Inferior parietal cortex (tissue), 1 donor: ENCODE results near the gene HMCN1.

ENCODE experiments used
- DNase-seq: peaks from one replicate; pipeline ENCODE4 v3.0.0-alpha.2; 2016; ENCODE audit errors: extremely low spot score

The HMCN1 gene

GRCh38 chr1:185907246-185907645 is 173.1 kb downstream of the HMCN1 start:
- DNase-seq: no peak

DNA sequence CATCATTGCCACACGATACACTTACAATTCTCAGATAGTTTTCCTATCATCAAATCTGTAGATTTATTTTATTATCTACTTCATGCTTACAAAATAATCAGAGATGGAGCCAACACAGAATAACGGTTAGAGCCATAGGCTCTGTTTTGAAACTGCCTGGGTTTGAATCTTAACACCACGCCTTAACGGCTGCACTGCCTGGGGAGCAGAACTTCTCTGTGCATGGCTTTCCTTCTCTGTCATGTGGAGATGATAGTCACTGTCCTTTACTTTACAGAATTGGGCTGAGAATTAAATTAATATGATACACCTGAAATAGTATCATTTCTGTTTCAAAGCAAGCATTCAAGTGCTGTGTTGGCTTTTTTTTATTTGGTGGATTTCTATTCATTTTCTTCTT is 177.8 kb downstream of the HMCN1 start:
- no peak for DNase-seq

DNA sequence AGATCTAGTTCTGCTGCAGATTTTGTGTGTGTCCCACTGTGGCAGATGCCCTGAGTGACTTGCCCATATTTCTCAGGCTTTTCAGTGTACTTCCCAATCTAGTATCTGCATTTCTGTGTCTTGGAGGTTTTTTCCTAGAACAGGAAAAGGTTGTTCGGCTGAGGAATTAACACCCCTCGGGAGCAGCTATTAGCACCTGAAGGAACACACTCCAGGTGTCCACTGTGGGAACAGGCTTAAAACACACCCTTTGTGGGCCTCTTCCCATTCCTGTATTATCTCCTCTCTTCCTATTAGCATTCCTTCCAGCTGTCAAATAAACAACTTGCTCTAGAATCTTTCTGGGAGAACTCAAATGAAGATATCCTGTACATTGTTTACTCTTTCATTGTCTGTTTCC is 178.3 kb downstream of the HMCN1 start:
- DNase-seq: no peak

- no peak for DNase-seq
Observed at GRCh38 chr1:185914089-185914488, 179.9 kb downstream of the HMCN1 start.

DNA sequence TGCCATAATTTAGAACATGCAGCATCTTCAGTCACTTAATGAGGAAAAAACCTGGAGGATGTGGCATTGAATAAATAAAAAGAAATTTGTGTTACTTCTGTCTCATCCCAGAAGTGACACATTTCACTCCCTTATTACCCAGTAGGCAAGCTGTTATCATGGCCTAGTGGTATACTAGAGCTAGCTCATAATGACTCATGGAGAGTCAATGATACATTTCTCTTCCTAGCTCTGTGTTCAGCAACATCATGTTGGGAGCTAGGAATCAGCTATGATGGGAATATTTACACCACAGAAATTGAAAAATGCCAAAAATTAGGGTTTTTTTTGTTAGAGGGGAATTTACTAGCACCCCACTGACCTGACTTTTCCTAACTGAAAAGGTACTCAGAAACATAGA is 182.7 kb downstream of the HMCN1 start:
- DNase-seq: no peak

DNA sequence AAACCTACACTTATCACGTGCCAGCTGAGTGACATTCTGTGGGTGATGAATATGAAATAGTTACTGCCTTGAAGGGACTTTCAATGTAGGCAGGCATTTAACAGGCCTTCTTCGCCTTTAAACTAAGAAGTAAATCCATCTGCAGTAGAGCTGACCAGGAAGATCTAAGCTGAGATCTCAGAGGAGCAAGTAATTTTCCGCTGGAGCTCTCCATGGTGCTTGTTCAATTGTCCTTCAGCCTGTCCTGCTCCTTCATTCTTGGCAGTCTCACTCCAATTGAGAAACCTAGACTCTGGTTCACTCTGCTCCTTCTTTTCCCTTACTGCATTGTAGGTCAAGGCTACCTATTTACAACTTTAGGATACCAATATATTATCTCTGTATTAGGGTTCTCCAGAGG is 183.5 kb downstream of the HMCN1 start:
- no peak for DNase-seq

- DNase-seq: no peak
Observed at GRCh38 chr1:185920602-185921001, 186.4 kb downstream of the HMCN1 start.

DNA sequence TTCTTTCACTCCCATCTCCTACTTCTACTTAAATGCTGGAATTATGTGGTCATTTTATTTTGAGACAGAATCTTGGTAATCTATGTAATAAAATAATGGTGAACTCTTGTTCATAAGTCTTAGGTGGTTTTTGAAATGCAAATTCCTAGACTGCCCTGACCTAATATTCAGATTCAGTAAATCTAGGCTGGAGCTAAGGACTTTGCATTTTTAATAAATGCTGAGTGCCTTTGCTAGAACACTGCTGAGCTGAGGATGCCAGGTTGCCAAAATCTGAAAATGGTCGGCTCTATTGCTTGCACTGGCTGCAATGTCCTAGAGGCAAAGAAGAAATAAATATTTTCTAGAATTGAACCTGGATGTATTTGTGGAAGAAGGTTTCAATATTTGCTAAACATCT is 187.4 kb downstream of the HMCN1 start:
- no peak for DNase-seq

DNA sequence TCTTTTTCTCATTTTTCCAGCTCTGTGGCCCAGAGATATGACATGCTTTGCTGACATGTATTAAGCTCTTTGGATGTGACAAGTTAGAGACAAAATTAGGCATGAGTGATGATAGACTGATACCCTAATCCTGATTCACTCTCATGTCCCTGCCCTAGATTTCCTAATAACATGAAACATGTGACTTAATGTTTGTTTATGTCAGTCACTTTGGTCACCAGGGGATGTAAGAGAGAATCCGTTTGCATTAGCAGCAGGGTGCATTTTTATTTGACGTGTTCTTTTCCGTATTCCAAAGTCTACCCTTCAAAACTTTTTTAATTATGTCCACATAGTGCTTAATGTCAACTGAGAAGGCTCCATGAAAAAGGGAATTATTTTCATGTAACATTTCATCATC is 192.4 kb downstream of the HMCN1 start:
- DNase-seq: no peak

DNA sequence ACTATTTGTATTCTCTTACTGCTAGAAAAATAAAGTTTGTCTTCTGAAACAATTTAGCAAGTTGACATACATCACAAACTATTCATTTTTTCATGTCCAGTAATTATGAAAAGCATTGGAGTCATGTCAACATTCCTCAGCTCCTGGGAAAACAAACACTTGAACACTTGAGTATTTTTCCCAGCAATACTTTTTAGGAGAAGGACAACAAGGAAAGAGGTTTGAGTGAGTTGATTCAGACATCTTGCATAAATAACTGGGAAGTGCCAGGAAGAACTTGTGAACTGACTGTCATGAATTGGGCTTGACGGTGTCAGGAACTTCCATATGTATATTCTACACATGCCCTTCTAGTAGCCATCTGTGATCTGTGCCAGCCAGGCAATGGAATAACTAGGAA is 195.6 kb downstream of the HMCN1 start:
- DNase-seq: no peak

DNA sequence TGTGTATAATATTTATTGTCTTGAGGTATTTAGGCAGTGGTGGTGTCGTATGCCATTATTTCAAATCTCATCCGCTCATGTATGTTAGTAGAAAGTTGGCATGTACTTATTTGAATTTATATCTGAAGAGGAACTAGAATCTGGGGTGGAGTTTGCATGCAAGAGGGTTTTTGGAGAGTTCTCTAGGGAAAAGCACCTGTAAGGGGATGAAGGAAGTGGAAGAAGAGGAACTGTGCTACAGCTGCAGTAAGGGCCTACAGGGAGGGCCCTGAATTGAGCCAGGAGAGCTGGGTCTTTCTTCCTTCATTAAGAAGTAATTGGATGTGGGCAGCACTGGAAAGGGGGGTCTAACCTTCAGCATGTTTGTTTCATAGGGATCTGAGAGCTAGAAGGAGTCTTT is 197.2 kb downstream of the HMCN1 start:
- no peak for DNase-seq

DNA sequence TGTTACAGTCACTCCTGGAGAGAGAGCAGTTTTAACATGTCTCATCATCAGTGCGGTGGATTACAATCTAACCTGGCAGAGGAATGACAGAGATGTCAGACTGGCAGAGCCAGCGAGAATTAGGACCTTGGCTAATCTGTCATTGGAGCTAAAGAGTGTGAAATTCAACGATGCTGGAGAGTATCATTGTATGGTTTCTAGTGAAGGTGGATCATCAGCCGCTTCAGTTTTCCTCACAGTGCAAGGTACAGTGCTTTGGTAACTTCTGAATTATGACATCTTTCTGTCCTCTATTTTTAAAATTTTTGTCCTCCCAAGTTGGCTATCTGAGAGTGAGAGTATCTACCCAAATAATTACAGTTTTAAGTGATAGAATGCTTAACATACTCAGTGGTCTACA is 199.4 kb downstream of the HMCN1 start:
- no peak for DNase-seq

DNA sequence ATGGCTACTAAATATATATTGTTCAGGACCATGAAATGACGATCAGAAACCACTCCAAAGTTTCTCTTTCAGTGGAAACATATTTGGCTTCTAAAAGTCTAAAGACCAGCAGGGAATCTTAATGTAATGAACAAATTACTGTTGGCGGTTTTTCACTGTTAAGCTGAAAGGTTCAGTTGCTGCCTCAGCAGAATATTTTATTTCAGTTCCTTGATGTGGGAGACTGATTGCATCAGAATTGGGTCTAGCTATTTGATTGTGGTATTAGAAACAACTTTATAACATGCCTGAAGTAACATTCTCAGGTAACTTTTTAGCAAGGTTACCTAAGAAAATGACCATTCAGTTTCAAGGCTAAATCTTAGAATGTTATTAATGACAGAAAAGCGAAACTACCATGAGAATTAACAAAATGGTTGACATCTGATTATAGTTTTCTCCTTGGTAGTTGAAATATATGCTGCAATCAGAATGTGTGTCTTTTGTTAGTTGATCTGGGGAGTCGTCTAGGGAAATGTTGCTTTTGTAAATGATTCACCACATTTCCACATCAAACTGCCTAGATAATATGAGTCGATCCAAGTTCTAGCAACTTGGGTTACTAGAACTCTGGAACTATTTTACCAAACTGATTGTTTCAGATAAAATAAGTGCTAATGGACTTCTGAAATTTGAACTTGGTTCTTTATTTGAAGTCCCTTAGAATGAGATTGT is 200.4 kb downstream of the HMCN1 start:
- no peak for DNase-seq

GRCh38 chr1:185935360-185935759 is 201.2 kb downstream of the HMCN1 start:
- DNase-seq: no peak

DNA sequence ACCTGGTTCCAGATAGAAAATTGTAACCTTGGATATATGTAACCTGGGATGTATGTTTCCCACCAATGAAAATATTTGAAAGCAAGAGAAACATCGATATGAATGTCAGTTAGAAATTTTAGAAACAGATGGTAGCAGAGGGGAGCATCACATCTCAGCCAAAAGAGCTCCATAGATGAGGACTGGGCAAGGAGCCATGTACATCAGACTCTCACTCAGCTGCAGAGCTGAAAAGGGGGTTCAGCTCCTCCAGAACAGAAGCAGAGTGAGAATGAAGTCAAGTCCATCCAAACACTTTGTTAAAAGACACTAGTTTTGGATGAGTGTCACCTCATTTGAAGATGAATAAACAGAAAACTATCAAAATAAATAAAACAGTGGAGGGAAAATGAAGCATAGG is 202.4 kb downstream of the HMCN1 start:
- DNase-seq: peak; percentile 16

DNA sequence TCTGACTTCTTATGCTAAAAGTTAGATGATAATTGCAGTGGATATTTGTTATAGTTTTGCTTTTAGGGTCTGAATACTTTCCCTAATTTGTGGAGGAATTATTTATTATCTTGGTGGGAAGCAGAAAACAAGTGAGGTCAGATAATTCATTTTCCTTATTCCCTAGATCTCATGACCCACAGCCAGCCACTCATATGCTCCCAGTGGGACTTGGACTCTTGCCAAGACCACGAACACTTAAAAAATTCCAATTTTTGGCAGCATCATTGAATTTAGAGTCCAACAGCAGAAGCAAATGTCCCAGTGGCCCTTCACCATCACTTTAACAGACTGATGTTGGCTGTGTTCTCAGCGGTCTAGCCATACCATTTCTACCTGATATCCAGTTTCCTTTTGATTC is 204.2 kb downstream of the HMCN1 start:
- no peak for DNase-seq

DNA sequence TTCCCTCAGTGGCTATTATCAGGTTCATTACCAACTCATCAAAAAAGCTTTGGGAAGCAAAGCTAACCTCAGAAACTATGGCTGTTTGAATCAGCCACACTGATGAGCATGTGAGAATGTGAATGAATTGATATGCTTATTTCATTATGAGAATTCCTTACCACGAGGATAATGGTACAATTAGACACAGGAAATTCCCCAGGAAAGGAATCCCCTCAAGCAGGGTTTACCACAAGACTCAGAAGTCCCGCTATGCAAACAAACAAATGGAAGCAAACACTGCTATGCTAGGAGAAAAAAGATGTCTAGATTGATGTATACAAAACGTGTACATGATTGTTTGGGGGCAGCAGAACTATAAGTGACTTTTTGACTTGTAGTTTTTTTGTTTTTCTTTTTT is 205.0 kb downstream of the HMCN1 start:
- no peak for DNase-seq

DNA sequence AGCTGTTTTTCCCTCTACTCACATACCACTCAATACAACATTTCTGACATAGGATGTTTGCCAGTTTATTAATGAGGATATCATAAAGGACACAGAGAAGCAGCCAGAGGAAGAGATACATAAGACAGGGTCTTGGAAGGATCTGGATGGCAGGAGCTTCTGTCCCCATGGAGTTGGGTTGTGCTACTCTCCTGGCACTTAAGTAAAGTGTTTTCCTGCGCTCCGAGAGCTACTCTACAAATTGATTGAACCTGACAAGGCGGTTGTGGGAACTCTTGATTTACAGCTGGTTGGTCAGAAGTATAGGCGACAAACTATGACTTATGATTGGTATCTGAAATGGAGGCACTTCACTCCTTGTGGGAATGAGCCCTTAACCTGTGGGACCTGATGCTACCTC is 208.8 kb downstream of the HMCN1 start:
- no peak for DNase-seq

DNA sequence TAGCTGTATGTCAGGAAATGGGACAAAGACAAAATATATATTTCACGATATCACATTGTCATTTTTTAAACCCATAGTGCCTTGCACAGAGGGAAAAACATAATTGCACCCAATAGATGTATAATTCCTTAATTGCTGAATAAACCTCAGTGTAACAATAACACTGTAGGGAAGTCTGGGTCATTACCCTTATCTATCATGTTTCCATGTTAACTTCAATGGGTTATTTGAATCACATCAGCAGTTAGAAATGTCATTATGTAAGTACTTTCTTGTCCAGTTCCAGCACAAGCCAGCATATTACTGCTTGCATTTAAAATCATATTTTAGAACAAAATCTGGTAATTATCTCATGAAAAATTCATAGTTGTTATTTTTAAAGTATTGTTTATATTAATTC is 222.7 kb downstream of the HMCN1 start:
- no peak for DNase-seq

GRCh38 chr1:185957441-185958363 is 223.5 kb downstream of the HMCN1 start:
- no peak for DNase-seq

DNA sequence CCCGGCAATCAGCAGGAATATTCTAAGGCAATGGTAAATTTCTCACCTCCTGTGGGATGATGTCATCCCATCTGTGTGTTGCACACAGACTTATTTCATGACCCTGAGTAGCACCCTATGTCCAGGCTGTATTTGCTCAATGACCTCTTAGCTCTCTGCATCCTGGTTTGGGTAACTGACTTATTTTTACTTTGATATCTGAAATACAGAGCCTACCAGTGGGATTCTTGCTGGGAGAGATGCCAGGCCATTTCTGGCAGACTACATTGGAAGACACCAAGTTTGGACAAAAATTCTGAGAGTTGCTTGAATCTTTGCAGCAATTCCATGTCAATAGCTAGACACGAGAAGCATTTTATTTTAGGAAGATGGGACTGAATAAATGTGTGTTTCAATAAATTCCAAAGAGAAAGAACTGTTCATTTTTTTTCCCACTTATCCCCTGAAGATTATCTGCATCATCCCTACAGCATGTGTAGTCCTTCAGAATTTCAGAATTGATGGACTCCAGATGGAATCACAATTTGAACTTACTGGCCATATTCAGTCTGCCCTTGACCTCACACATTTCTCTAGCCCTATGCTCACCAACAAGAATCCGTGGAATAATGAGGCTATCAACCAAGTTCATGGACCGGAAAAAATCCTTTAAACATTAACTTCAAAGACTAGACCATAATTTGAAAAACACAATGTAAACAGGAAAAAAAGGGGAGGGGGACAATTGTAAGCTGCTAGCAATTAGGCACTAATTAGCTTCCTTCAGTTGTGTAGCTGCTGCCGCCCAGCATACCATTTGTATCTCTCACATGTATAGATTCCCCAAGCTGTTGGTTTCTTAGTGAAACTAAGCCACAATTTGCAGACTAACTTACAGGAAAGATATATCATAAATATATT is 226.5 kb downstream of the HMCN1 start:
- no peak for DNase-seq

DNA sequence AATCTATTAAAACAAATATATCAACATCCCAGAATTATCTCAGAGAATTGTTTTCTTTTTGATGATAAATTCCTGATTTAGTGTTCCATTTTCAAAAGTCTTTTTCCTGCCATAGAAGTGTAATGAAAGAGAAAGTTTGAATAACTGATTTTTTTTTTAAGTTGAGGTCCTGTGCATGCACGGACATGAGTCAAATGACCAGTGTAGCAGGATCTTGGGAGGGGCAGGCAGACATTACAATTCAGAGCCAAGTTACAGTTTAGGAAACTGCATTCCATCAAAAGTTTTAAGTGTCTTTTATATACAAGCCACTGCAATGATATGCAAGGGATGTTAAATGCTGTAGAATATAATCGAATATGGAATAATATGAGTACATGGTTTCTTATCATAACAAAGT is 227.5 kb downstream of the HMCN1 start:
- DNase-seq: no peak
